Astrocyte (in vitro differentiated cells and primary cell): ENCODE measurements around the gene CALHM1.

ENCODE experiments used
- EZH2 ChIP-seq: IDR thresholded peaks from 2 replicates; pipeline ENCODE4 v1.6.1; 2012; ENCODE audit warnings: mild to moderate bottlenecking, low read length, inconsistent platforms; ENCODE audit not compliant: insufficient read depth
- TF ChIP-seq, protein P1 (sequence below): IDR thresholded peaks from 2 replicates; pipeline ENCODE4 v1.5.1; 2011; ENCODE audit warnings: low read depth, mild to moderate bottlenecking, inconsistent platforms, low read length, moderate library complexity; ENCODE audit not compliant: insufficient read depth

GRCh38 chr10:103491729-103492364, 33.1 kb upstream of the CALHM1 start:
- peak; percentile 39 for TF ChIP-seq EZH2
- TF ChIP-seq, protein P1, sequence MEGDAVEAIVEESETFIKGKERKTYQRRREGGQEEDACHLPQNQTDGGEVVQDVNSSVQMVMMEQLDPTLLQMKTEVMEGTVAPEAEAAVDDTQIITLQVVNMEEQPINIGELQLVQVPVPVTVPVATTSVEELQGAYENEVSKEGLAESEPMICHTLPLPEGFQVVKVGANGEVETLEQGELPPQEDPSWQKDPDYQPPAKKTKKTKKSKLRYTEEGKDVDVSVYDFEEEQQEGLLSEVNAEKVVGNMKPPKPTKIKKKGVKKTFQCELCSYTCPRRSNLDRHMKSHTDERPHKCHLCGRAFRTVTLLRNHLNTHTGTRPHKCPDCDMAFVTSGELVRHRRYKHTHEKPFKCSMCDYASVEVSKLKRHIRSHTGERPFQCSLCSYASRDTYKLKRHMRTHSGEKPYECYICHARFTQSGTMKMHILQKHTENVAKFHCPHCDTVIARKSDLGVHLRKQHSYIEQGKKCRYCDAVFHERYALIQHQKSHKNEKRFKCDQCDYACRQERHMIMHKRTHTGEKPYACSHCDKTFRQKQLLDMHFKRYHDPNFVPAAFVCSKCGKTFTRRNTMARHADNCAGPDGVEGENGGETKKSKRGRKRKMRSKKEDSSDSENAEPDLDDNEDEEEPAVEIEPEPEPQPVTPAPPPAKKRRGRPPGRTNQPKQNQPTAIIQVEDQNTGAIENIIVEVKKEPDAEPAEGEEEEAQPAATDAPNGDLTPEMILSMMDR, result no peak
